ENCODE results near the gene POU2F1.

POU2F1 gene

GRCh38 chr1:167367705-167368104 lies 147.0 kb downstream of the POU2F1 start:
- DNase-seq = no peak
- Histone ChIP-seq H3F3A (ENCODE audit: insufficient read depth, low read length) (no peaks in the 10 kb centered on the region), H2AFZ (ENCODE audit: low read length) (no peak overlapping the region), H3K9ac (ENCODE audit: low read length) (no peak overlapping the region), H3K9me2 (replicated peaks; ENCODE audit: insufficient read depth, low read length) (no peaks in the 10 kb centered on the region), H3K79me2 (ENCODE audit: low read length) (peaks cover 4% of the 10 kb centered on the region), H3K9me3 (replicated peaks; ENCODE audit: insufficient read depth, low read length) (no peaks in the 10 kb centered on the region), H3K4me3 (ENCODE audit: low read length) (no peak overlapping the region), H4K20me1 (ENCODE audit: insufficient read depth, low read length) (no peaks in the 10 kb centered on the region), H3K36me3 (replicated peaks; ENCODE audit: insufficient read depth, low read length) (no peaks in the 10 kb centered on the region), H3K27me3 (replicated peaks; ENCODE audit: insufficient read depth, low read length) (no peaks in the 10 kb centered on the region), H3K4me2 (ENCODE audit: low read depth, low read length) (no peak overlapping the region), H3K4me1 (ENCODE audit: low read length) (no peaks in the 10 kb centered on the region), H3K27ac (ENCODE audit: low read length) (no peak overlapping the region)
- TF ChIP-seq CTCF (IDR thresholded peaks at IDR 0.05; ENCODE audit: low read length) = no peak
- no peak for TF ChIP-seq EZH2phosphoT487 (IDR thresholded peaks at IDR 0.05; ENCODE audit: low read length)
- TF ChIP-seq EZH2 (optimal IDR thresholded peaks at IDR 0.05; ENCODE audit: low read depth, low read length) = no peak

- Histone ChIP-seq H3K36me3 (replicated peaks; ENCODE audit: insufficient read depth, low read length) (no peaks in the 10 kb centered on the region), H3F3A (ENCODE audit: insufficient read depth, low read length) (no peaks in the 10 kb centered on the region), H4K20me1 (ENCODE audit: insufficient read depth, low read length) (no peaks in the 10 kb centered on the region), H3K4me1 (ENCODE audit: low read length) (no peaks in the 10 kb centered on the region), H3K9me3 (replicated peaks; ENCODE audit: insufficient read depth, low read length) (no peaks in the 10 kb centered on the region), H3K79me2 (ENCODE audit: low read length) (no peaks in the 10 kb centered on the region), H3K4me2 (ENCODE audit: low read depth, low read length) (no peak overlapping the region), H3K4me3 (ENCODE audit: low read length) (no peak overlapping the region), H2AFZ (ENCODE audit: low read length) (no peak overlapping the region), H3K9ac (ENCODE audit: low read length) (no peak overlapping the region), H3K27ac (ENCODE audit: low read length) (no peak overlapping the region), H3K27me3 (replicated peaks; ENCODE audit: insufficient read depth, low read length) (no peaks in the 10 kb centered on the region), H3K9me2 (replicated peaks; ENCODE audit: insufficient read depth, low read length) (no peaks in the 10 kb centered on the region)
- TF ChIP-seq EZH2phosphoT487 (IDR thresholded peaks at IDR 0.05; ENCODE audit: low read length) (no peak), CTCF (IDR thresholded peaks at IDR 0.05; ENCODE audit: low read length) (no peak), EZH2 (optimal IDR thresholded peaks at IDR 0.05; ENCODE audit: low read depth, low read length) (no peak)
- DNase-seq = no peak
These were observed 148.5 kb downstream of the POU2F1 start for GRCh38 chr1:167369175-167369574.

GRCh38 chr1:167369933-167370332 lies 149.2 kb downstream of the POU2F1 start:
- H3K27me3 ChIP-seq (replicated peaks; ENCODE audit: insufficient read depth, low read length) = no peaks in the 10 kb centered on the region
- H4K20me1 ChIP-seq (ENCODE audit: insufficient read depth, low read length) = no peaks in the 10 kb centered on the region
- H3F3A ChIP-seq (ENCODE audit: insufficient read depth, low read length) = no peaks in the 10 kb centered on the region
- H3K4me2 ChIP-seq (ENCODE audit: low read depth, low read length) = no peak overlapping the region
- no peak for DNase-seq
- no peak overlapping the region for H2AFZ ChIP-seq (ENCODE audit: low read length)
- no peak for TF ChIP-seq EZH2 (optimal IDR thresholded peaks at IDR 0.05; ENCODE audit: low read depth, low read length)
- TF ChIP-seq EZH2phosphoT487 (IDR thresholded peaks at IDR 0.05; ENCODE audit: low read length) = no peak
- no peak for TF ChIP-seq CTCF (IDR thresholded peaks at IDR 0.05; ENCODE audit: low read length)
- no peaks in the 10 kb centered on the region for H3K4me1 ChIP-seq (ENCODE audit: low read length)
- no peaks in the 10 kb centered on the region for H3K9me3 ChIP-seq (replicated peaks; ENCODE audit: insufficient read depth, low read length)
- no peaks in the 10 kb centered on the region for H3K79me2 ChIP-seq (ENCODE audit: low read length)
- no peaks in the 10 kb centered on the region for H3K36me3 ChIP-seq (replicated peaks; ENCODE audit: insufficient read depth, low read length)
- no peak overlapping the region for H3K27ac ChIP-seq (ENCODE audit: low read length)
- no peak overlapping the region for H3K9ac ChIP-seq (ENCODE audit: low read length)
- no peak overlapping the region for H3K4me3 ChIP-seq (ENCODE audit: low read length)
- no peaks in the 10 kb centered on the region for H3K9me2 ChIP-seq (replicated peaks; ENCODE audit: insufficient read depth, low read length)
